ENCODE data around the gene ZAR1L.

DNA sequence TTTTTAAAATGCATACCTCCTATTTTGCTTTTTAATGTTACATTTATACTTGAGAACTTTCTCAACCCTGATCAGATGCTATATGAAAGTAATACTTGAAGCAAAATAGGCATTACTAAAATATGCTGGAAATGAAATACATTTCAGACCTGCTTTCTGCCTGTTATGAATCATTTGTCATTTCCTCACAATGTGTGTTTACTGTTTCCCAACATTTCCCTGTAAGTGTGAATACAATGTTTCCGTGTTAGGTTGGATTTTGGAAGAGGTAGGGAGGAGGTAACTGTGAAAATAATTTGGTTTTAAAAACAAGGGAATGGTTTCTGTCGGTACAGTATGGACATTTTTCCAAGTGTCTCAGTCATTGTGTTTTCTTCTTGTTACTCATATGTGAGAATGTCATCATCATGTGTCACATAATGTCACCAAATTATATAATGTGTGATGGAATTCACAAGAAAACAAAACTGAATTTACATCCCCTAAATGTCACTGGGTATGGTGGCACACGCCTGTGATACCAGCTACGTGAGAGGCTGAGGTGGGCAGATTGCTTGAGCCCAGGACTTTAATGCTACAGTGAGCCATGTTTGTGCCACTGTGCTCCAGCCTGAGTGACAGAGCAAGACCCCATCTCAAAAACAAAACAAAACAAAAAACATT, 43.0 kb downstream of the ZAR1L start:
- TF ChIP-seq CTCF (IDR thresholded peaks at IDR 0.05; ENCODE audit: insufficient read depth, low read length), result no peak
- TF ChIP-seq POLR2AphosphoS5 (IDR thresholded peaks at IDR 0.05; ENCODE audit: low read depth), result no peak
- no peak for TF ChIP-seq GABPA (IDR thresholded peaks at IDR 0.05; ENCODE audit: low read depth)
- TF ChIP-seq, protein P1, sequence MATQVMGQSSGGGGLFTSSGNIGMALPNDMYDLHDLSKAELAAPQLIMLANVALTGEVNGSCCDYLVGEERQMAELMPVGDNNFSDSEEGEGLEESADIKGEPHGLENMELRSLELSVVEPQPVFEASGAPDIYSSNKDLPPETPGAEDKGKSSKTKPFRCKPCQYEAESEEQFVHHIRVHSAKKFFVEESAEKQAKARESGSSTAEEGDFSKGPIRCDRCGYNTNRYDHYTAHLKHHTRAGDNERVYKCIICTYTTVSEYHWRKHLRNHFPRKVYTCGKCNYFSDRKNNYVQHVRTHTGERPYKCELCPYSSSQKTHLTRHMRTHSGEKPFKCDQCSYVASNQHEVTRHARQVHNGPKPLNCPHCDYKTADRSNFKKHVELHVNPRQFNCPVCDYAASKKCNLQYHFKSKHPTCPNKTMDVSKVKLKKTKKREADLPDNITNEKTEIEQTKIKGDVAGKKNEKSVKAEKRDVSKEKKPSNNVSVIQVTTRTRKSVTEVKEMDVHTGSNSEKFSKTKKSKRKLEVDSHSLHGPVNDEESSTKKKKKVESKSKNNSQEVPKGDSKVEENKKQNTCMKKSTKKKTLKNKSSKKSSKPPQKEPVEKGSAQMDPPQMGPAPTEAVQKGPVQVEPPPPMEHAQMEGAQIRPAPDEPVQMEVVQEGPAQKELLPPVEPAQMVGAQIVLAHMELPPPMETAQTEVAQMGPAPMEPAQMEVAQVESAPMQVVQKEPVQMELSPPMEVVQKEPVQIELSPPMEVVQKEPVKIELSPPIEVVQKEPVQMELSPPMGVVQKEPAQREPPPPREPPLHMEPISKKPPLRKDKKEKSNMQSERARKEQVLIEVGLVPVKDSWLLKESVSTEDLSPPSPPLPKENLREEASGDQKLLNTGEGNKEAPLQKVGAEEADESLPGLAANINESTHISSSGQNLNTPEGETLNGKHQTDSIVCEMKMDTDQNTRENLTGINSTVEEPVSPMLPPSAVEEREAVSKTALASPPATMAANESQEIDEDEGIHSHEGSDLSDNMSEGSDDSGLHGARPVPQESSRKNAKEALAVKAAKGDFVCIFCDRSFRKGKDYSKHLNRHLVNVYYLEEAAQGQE (IDR thresholded peaks at IDR 0.05; ENCODE audit: insufficient replicate concordance, low read depth), result no peak
- TF ChIP-seq SPI1 (IDR thresholded peaks at IDR 0.05; ENCODE audit: borderline replicate concordance, low read depth), result no peak

Measured in HL-60 (cell line).